Jurkat, Clone E6-1 (cell line): ENCODE measurements around the gene PPP6R1.
A peak's percentile ranks its signal among the peaks of the same experiment; 100 is the strongest.

Source experiments
- DNase-seq: peaks from one replicate; pipeline ENCODE4 v3.0.0-alpha.2; 2011; ENCODE audit warnings: low read depth, low spot score
- H3K4me3 ChIP-seq: 2 replicates; pipeline ENCODE4 v1.5.1; 2011; ENCODE audit warnings: mild to moderate bottlenecking, low read length, control low read depth, moderate library complexity

The PPP6R1 gene

DNA sequence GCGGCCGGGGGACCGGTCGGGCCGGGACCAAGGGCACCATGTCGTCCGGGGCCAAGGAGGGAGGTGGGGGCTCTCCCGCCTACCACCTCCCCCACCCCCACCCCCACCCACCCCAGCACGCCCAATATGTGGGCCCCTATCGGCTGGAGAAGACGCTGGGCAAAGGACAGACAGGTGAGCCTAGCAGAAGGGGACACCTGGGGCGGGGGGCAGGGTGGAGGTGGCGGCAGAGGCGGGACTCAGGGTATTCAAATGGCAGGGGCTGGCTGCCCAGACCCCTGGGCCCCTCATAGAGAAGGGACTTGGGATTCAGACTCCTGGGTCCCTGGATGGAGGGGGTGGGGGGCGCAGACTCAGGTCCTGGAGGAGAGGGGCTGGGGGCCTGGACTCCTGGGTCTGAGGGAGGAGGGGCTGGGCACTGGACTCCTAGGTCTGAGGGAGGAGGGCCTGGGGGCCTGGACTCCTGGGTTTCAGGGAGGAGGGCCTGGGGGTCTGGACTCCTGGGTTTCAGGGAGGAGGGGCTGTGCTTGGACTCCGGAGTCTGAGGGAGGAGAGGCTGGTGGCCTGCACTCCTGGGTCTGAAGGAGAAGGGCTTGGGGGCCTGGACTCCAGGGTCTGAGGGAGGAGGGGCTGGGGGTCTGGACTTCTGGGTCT lies 25.7 kb upstream of the PPP6R1 start:
- peak overlapping the region; percentile 51 for H3K4me3 ChIP-seq
- no peak for DNase-seq

DNA sequence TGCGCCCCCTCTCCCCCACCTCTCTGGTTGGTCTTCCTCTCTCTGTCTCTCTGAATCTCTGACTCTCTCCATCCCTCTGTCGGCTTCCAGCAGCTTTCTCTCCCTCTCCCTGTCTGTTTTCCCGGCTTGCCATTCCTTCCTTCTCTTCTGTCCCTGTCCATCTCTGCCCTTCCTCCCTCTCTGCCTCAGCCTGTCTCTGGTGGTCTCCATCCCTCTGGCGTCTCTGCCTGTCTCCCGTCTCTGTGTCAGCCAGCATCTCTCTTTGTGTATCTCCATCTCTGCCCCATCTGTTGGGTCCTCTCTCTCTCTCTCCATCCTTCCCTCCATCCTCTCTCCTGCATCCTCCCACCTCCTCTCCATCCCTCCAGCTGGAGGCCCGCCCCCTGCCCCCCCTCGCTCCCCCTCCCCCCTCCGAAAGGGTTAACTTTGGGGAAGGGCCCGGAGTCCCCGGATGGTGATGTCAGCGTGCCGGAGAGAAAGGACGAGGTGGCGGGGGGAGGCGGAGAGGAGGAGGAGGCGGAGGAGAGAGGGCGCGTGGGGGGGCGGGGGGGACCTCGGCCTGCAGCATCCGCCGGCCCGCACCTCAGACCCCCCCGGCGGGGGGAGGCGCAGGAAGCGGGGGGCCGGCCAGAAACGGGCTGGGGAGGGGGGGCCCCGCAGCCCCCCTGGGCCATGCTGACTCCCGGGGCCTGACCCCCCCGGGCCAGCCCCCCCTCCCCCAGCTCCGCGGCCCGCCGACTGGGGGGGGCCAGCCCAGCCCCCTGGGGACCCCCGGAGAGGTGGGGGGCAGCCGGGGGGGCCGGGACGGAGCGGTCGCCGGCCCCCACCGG lies 24.9 kb upstream of the PPP6R1 start, which contains the start of gene BRSK1:
Gene BRSK1 (plus strand): TSS at position 450 of the 830 bp plus-strand sequence. CDS start 446 bp downstream, outside the sequence.
- H3K4me3 ChIP-seq, result peak within 1 kb of the TSS; percentile 51
- peak; percentile 66 for DNase-seq

- peak within 1 kb of the TSS; percentile 93 for H3K4me3 ChIP-seq
These were observed 21.2 kb upstream of the PPP6R1 start, which contains the start of gene HSPBP1 for GRCh38 chr19:55279770-55280643. Gene HSPBP1 (minus strand): TSS chr19:55280110. CDS start chr19:55279608, 502 bp downstream.

DNA sequence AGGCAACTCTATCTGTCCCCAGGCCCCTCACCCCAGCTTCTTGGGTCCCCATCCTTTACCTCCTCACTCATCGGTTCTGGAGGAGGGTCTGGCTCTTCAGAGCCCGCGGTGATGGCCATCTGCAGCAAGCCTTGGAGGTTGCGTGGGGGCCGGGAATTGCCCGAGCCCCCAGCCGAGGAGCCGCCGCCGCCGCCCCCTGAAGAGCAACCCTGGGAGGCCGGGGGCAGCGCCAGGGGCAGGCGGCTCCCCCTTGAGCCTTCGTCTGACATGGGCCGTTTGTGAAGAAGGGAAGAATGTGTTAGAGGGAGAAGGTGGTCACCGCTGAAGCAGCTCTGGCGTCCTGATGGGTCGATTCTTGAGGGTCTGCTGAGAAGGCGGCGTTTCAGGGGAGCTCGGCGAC lies 20.5 kb upstream of the PPP6R1 start:
- H3K4me3 ChIP-seq, result peak overlapping the region; percentile 93
- DNase-seq, result no peak

More at GRCh38 chr19:55279770-55280643, 21.2 kb upstream of the PPP6R1 start, which contains the start of gene HSPBP1:
- peak; percentile 97 for DNase-seq

- H3K4me3 ChIP-seq, result peak overlapping the region; percentile 93
- DNase-seq, result no peak
These were observed 19.7 kb upstream of the PPP6R1 start for GRCh38 chr19:55278391-55279135.

DNA sequence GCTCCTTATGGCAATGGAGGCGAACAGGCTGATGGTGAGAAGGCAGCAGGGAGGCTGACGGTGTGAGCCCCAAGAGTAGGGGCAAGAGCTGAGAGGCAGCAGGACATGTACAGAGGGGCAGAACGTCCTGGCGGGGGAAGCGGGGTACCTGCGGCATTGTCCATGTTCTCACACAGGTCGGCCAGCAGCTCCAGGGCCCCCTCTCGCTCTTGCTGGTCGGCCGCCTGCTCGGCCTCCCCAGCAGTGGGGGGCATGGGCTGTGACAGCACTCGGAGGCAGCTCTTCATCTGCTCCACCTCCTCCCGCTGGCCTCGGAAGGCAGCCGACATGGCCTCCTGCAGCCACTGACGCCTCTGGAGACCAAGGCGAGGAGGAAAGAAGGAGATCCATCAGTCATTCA lies 18.7 kb upstream of the PPP6R1 start:
- H3K4me3 ChIP-seq, result no peak overlapping the region
- DNase-seq, result no peak

GRCh38 chr19:55276720-55277430 lies 18.1 kb upstream of the PPP6R1 start:
- no peak overlapping the region for H3K4me3 ChIP-seq
- DNase-seq, result no peak

DNA sequence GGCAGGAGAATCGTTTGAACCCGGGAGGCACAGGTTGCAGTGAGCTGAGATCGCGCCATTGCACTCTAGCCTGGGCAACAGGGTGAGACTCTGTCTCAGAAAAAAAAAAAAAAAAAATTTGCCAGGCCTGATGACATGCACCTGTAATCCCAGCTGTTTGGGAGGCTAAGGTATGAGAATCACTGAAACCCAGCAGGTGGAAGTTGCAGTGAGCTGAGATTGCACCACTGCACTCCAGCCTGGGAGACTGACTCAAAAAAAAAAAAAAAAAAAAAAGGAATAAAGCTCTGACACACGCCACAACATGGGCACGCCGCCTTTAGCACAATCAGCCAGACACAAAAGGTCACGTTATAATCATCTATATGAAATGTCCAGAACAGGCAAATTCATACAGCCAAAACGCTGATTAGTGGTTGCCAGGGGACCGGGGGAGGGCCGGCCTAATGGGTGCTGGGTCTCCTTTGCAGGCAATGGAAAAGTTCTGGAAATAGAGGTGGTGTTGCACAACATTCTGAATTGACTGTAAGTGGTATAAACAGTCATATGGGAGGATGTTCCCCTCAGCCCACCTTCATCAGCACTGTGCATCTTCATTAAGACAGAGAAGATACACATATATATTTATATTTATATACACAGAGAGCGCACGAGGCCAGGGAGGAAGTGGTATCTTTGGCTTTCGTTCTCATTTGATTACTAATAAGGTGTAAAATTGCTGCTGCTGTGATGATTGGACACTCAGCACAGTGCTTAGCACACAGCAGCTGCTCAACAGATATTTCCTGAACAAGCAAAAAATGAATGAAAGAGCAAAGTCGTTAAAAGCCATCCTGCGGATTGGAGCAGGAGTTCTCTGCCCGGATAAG lies 17.3 kb upstream of the PPP6R1 start:
- H3K4me3 ChIP-seq, result no peak overlapping the region
- no peak for DNase-seq

GRCh38 chr19:55273978-55274707 lies 15.3 kb upstream of the PPP6R1 start:
- DNase-seq, result no peak
- H3K4me3 ChIP-seq, result no peak overlapping the region

GRCh38 chr19:55272142-55272541 lies 13.3 kb upstream of the PPP6R1 start:
- no peak for DNase-seq

DNA sequence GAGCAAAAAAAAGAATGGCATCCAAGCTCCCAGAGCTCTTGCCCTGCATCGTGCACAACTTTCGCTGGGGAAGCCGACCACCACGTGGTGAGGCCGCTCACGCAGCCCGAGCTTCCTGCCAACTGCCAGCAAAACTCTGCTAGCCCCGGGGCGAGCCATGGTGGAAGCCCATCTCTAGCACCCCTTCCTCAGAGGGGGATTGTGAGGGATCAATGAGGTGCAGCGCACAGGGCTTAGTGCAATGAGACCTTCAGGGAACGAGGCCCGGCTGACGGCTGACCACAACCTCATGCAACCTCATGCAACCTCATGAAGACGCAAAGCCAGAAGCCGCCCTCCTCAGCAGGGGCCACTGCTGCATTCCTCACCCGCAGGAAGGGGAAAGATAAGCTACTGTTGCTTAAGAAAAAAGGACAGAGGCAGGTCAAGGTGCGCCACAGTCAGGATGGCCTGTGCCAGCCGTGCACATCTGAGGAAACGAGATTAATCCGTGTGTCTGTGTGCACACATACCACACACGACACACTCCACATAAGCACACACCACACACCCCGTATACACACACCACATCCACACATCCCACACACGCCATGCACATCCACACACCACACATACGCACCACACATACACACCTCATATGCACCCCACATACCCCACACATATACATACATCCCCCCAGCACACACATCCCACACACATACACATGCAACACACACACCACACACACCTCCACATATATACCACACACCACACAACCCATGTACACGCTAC lies 11.5 kb upstream of the PPP6R1 start:
- no peak overlapping the region for H3K4me3 ChIP-seq

More at GRCh38 chr19:55272142-55272541, 13.3 kb upstream of the PPP6R1 start:
- no peak overlapping the region for H3K4me3 ChIP-seq

GRCh38 chr19:55269299-55269698 lies 10.5 kb upstream of the PPP6R1 start:
- no peak overlapping the region for H3K4me3 ChIP-seq
- no peak for DNase-seq

More for the DNA sequence above, 11.5 kb upstream of the PPP6R1 start:
- no peak for DNase-seq

DNA sequence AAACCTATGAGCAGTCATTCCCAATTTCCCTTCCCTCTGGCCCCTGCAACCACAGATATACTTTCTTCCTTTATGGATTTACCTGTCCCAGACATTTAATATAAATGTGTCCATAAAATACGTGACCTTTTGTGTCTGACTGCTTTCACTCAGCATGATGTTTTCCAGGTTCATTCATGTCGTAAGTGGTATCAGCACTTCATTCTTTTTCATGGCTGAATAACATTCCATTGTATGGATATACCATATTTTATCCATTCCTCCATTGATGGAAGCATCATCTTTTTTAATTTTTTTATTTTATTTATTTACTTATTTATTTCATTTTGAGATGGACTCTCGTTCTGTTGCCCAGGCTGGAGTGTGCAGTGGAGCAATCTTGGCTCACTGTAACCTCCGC lies 8.0 kb upstream of the PPP6R1 start:
- H3K4me3 ChIP-seq, result no peak overlapping the region
- DNase-seq, result no peak

- DNase-seq, result no peak
- H3K4me3 ChIP-seq, result no peak overlapping the region
These were observed 7.6 kb upstream of the PPP6R1 start for GRCh38 chr19:55266404-55266803.

- H3K4me3 ChIP-seq, result no peak overlapping the region
- DNase-seq, result no peak
These were observed 7.0 kb upstream of the PPP6R1 start for GRCh38 chr19:55265723-55266386.
